GM19099 (cell line): Measurements from ENCODE around the gene UNC93B1.
A peak's percentile ranks its signal among the peaks of the same experiment; 100 is the strongest.

ENCODE experiments used
- POLR2A ChIP-seq: IDR thresholded peaks from 3 replicates; pipeline ENCODE4 v1.6.1; 2011; ENCODE audit warnings: low read depth; ENCODE audit not compliant: insufficient read length; ENCODE audit errors: extremely low read depth

Gene UNC93B1, protein sequence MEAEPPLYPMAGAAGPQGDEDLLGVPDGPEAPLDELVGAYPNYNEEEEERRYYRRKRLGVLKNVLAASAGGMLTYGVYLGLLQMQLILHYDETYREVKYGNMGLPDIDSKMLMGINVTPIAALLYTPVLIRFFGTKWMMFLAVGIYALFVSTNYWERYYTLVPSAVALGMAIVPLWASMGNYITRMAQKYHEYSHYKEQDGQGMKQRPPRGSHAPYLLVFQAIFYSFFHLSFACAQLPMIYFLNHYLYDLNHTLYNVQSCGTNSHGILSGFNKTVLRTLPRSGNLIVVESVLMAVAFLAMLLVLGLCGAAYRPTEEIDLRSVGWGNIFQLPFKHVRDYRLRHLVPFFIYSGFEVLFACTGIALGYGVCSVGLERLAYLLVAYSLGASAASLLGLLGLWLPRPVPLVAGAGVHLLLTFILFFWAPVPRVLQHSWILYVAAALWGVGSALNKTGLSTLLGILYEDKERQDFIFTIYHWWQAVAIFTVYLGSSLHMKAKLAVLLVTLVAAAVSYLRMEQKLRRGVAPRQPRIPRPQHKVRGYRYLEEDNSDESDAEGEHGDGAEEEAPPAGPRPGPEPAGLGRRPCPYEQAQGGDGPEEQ

GRCh38 chr11:68003846-68004550 is at the start of gene UNC93B1:
Gene UNC93B1, minus strand, starts transcription at chr11:68004097. Its CDS starts 54 bp downstream, at chr11:68004043.
- peak; percentile 88 for TF ChIP-seq POLR2A

GRCh38 chr11:68053117-68053516 is 49.2 kb upstream of the UNC93B1 start:
- peak; percentile 10 for TF ChIP-seq POLR2A

- no peak for TF ChIP-seq POLR2A
Observed at GRCh38 chr11:68052137-68052873, 48.4 kb upstream of the UNC93B1 start.

DNA sequence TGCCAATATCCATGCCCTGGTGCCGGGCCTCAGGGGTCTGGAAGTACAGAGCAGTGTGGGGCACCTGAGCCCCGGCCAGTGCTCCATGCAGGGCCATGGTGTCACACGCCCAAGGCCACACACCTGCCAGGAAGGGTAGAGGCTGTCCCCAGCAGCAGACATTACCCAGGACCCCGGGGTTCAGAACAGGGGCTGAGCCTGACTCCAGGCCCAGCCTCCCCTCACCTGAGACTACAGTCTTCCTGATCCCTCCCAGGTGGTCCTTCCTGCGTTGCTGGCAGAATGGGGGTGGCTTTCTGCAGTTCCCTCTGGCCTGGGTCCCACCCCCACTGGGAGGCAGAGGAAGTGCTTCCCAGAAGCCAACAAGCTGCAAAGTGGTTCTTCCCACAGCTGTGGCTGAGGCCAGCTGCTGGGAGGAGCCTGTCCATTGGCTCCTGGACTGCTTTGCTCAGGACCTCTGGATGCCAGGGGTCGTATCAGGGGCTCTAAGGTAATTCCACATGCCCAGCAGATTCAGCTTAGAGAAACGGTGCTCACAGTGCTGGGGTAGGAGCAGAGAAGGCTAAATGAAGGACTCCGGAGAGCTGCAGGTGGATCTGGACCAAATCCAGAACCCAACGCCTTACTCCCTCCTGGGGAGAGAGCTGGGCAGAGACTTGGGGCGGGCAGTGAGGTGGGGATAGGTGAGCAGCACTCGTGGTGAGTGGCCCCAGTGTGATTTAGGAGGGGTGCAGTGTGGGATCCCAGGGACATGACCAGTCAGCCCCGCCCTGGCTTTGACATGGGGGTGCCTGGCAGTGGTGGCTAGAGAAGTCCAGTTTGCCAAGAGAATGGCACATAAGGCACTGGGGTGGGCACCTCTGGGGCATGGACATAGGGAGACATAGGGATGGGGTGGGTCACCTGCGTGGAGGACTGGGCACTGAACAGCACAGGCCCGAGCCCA is 47.6 kb upstream of the UNC93B1 start:
- no peak for TF ChIP-seq POLR2A

DNA sequence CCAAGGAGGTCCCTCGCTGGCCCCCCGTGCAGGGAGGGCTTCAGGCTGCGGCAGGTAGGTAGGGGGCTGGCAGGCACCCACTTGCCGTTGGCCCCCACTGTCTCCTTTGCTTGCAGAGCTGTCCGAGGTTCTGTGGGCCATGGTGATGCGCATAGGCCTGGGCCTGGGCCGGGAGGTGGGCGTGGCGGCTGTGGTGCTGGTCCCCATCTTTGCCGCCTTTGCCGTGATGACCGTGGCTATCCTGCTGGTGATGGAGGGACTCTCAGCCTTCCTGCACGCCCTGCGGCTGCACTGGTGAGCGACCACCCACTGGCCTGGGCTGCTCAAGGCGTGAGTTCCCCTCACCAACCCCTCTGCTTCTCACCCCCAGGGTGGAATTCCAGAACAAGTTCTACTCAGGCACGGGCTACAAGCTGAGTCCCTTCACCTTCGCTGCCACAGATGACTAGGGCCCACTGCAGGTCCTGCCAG is 46.5 kb upstream of the UNC93B1 start:
- no peak for TF ChIP-seq POLR2A

DNA sequence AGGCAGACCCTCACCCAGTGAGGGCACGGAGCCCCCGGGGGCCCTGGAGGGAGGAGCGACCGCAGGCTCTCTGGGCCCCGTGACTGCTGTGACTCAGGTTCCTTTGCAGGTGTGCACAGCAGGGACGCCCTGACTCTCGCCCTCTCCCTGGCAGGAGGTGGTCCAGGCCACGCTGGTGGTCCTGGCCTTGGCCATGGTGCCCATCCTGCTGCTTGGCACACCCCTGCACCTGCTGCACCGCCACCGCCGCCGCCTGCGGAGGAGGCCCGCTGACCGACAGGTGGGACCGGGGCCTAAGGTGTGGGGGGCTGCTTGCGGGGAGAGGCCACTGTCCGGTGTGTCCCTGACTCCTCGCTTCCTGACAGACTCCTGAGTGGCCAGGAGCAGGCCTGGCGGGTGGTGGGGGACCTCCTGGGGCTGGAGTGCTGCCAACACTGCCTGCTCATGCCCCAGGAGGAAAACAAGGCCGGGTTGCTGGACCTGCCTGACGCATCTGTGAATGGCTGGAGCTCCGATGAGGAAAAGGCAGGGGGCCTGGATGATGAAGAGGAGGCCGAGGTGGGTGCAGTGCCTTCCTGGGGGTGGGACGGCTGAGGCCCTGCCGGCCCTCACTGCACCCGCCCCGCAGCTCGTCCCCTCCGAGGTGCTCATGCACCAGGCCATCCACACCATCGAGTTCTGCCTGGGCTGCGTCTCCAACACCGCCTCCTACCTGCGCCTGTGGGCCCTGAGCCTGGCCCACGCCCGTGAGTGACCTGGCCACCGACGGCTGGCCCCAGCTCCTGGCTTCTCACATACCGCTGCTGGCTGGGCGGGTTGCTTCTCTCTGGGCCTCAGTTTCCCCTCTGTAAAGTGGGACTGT is 45.8 kb upstream of the UNC93B1 start:
- no peak for TF ChIP-seq POLR2A

DNA sequence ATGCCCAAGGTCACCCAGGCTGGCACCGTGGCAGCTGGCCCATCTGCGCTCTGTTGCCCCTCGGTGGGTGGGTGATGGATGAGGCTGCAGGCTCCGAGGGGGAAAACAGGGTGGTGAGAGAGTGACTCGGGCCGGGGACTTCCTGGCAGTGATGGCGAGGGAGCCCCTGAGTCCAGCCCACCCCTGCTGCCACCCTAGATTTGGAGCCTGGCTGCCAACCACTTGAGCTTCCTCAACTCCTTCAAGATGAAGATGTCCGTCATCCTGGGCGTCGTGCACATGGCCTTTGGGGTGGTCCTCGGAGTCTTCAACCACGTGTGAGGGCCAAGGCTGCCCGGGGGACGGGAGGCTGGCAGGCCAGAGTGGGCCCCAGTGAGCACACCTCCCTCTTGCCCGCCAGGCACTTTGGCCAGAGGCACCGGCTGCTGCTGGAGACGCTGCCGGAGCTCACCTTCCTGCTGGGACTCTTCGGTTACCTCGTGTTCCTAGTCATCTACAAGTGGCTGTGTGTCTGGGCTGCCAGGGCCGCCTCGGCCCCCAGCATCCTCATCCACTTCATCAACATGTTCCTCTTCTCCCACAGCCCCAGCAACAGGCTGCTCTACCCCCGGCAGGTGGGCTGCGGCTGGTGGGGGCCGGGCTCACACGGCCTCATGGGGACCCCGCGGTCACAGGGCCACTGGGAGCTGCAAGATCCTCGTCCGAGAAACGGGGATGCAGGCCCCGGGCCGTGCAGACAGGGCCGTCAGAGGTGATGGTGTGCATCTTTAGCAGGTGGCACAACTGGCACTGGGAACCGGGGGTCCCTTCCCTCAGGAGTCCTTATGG is 45.0 kb upstream of the UNC93B1 start:
- no peak for TF ChIP-seq POLR2A

GRCh38 chr11:68047437-68048290 is 43.8 kb upstream of the UNC93B1 start:
- TF ChIP-seq POLR2A = no peak

GRCh38 chr11:68044898-68045351 is 41.0 kb upstream of the UNC93B1 start:
- TF ChIP-seq POLR2A = no peak

- TF ChIP-seq POLR2A = no peak
Observed at GRCh38 chr11:68044145-68044813, 40.4 kb upstream of the UNC93B1 start.

- no peak for TF ChIP-seq POLR2A
Observed at GRCh38 chr11:68043349-68044144, 39.6 kb upstream of the UNC93B1 start.
